ENCODE data around the gene COL13A1.

COL13A1 gene

DNA sequence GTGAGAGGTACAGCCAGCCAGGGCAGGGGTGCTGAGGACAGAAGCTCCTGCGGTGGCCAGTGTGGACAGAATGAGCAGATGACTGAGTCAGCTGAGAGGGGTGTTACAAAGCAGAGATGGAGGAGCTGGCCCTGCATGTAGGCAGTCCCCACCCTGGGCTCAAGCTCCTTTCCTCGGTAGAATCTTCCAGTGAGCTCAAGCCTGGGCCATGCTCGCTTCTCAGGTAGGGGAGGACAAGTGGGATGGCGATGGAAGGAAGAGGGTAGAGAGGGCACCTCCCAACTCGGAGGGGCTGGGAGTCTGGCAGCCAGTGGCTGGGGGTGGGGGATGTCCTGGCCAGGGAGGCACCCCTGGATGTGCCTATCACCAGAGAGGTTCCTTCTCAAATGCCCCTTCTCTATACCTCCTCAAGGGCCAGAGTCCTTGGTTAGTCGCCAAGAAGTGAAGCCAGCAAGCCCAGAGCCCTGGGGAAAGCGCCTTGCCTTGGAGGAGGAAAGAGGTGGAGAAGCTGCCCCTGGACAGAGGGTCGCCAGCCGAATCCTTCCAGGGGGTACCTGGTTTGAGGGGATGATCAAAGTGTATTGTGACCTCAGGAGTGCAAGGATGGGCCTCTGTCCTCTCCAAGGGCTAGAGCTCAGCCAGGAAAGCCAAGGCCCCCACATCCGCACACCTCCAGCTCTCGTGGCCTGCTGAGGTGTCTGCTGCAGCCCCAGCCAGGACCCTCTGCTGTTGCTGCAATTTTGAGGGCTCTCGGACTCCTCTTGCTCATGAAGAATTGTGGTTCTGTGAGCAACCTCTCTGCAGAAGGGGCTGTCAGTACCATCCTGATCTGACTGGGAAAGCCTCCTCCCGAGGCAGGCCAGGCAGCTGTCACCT lies 162.4 kb downstream of the COL13A1 start:
- DNase-seq (ENCODE audit: low read depth in 2 of 2), result no peak

DNA sequence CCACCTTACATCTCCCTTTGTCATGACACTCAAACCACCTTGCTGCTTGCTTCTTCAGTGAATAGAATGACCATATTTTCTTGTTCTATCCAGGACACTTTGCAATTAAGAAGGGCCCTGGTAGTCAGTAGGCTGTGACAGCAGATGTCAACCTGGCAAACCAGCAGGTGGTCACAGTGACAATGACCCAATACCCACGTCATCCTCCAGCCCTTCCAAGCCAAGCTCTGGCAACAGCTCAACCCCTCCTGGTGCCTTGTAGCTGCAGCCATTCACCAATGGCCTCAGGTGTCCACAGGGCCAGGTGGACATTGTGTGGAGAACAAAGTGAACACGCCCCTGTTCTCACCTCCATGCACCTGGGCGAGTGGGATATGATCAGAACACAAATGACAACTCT lies 163.4 kb downstream of the COL13A1 start:
- no peak for DNase-seq (ENCODE audit: low read depth in 2 of 2)

DNA sequence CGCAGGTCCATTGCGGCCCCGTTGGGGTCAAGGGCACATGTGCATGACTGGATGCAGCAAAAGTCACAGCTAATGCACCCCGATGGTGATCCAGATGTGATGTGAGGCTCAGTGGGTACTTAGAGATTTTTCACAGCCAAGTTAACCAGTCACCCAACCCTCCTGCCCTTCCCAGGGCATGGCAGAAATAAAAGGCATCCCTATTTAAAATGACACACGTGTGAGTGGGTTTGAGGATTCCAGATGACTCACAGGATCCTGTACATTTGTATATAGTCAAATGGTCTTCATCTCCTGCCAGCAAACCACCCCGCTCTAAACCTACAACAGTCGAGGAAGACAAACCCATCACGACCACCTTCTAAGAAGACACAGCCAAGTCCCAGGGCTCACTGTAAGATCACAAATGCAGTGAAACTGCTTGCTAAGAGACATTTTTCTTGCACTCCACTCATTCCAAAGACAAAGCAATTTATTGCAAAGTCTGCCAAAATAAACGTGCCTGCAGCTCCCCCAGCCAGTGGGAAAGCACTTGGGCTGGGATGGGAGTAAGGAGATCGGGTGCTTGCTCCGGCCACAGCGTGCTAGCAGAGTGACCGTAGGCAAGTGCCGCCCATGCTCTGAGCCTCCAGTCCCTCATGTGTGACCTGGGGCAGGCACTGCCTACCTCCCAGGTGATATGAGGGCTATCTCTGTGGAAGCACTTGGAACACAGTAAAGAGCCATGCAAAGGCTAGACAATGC lies 164.4 kb downstream of the COL13A1 start:
- no peak for DNase-seq (ENCODE audit: low read depth in 2 of 2)

DNA sequence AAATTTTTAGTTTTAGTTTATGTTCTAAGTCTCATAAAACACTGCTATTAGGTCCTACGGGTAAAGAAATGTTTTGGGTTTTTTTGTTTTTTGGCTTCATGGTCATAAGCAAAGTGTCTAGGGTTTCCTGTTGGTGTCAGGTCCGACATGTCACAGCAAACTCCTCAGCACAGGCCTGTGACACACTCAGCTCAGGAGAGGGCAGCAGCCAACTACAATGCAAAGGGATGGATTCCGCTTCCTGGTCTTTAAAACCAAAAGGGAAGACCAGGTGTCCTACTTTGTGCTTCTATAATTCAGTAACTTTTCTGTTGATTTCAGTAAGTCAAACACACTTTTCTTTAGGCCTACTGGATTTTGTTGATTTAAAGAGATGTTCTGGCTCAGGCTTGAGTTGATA lies 167.1 kb downstream of the COL13A1 start:
- no peak for DNase-seq (ENCODE audit: low read depth in 2 of 2)

DNA sequence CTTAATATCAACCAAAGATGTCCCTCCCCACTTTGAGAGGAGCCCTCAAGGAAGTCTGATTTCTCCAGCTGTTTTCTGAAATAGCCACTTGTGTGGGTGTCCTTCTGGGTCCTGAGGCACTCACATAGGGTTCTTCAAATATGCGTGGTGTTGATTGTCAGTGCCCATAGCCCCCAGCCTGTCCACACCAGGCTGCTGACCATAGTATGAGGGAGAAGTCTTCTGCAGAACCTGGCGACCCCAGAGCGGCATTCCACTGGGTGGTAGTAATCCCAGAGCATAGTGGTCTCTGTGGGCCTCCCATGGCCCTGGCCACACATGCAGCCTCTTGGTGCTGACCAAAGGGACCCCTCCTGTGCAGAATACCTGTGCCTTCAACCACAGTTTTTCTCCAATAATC lies 168.3 kb downstream of the COL13A1 start:
- DNase-seq (ENCODE audit: low read depth in 2 of 2), result no peak

DNA sequence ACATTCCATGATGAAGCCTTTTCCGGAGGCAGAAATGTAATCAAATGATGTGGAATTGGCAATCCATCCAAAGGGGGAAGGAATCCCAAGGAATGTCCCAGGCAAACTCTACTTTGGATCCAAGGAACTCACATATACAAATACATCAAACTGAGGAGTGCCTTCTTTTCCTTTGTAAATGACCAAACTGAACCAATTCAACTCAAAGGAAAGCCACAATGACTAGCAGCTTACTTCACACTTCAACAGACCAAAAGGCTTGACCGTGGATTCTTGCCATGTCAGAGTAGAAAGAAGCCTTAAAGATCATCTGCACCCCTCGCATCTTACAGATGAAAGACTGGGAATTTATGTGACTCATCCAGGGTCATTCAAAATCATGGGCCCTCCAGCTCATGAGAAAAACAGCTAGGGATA lies 171.3 kb downstream of the COL13A1 start:
- DNase-seq (ENCODE audit: low read depth in 2 of 2), result no peak

DNA sequence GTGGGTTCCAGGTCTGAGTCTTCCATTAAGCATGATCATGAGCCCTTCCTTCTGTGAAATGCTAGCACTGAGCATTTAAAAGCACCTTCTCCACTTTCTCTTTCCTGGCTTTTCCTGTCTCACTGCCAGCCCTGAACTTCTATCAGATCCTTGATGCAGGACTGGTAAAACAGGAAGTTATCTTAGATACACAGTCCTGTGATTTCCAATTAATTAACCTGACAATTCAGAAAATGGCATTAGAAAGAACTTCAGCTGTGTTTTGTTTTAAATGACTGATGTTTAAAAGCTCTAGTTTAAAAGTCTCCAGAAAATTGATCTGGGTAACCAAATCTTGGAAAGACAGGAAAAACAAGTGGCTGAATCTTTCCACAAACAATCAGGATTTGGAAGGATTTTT lies 172.0 kb downstream of the COL13A1 start:
- no peak for DNase-seq (ENCODE audit: low read depth in 2 of 2)

DNA sequence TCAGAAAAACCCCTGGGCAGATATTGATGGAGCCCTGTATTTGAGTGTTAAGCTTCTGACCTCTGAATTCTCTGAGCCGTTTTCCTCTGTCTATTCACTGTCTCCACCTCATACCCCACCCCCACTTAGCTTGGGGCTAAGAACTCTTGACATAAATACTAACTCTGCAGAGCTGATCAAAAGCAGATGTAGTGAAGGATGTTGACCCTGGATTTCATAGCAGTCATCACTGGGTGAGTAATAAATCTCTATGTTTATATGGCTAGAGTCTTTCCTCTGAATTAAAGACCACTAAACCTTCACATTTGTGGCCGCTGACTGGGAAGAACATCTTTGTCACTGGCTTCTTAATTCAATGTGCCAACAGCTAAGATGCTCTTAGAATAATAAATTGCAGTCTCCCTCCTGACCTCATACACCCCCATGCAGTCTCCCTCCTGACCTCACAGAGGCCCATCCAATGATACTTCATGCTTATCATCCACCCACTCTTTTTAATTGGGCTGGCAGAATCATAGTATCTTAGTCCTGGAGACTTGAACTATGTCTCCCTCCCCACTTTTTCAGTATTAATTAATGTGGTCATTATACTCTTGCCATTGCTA lies 172.9 kb downstream of the COL13A1 start:
- no peak for DNase-seq (ENCODE audit: low read depth in 2 of 2)

DNA sequence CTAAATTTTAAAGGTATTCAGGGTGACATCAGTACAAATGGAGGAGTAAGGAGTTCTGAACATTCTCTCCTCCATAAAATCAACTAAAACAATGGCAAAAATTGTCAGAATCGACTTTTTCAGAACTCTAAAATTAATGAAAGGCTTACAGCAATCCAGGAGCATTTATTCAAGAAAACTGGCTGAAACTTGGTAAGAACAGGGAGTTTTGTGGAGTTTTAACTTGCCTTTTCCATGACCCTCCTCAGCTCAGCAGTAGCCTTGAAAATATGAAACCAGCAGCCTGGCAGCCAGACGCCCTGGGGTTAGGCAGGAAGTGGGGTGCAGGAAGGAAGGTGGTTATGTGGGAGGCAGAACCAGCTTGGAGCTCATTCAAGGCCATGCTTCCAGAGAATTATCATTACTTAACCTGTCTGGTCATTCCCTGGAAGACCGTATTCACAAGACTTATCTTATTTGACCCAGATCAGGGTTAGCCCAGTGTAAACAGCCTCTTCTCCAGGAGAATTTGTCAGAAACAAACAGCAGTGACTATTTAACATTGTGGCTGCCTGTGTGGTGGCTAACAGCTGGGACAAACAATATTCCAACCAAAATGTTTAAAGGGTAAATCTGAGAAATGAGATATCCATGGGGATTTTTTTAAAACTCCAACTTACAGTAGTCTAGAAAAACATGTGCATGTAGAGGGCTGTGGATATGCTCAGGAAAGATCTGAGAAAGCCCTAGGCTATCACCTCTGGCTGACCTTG lies 175.3 kb downstream of the COL13A1 start:
- DNase-seq (ENCODE audit: low read depth in 2 of 2), result no peak

DNA sequence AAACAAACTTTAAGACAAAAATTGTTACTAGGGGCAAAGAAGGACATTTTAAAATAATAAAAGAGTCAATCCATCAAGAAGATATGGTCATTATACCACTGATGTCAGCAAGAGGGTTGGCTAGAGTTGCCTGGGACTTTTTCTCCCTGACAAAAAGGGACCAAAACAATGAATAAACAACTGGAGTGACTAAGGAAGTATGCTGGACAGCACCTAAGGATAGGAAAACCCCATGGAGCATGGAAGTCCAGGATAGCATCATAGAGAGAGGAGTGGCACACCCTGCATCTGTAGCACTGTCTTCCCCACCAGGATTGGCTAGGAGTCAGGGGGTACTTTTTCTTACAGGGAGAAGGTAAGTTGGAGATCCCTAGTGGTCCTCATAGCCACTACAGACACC lies 177.5 kb downstream of the COL13A1 start:
- DNase-seq (ENCODE audit: low read depth in 2 of 2), result no peak

DNA sequence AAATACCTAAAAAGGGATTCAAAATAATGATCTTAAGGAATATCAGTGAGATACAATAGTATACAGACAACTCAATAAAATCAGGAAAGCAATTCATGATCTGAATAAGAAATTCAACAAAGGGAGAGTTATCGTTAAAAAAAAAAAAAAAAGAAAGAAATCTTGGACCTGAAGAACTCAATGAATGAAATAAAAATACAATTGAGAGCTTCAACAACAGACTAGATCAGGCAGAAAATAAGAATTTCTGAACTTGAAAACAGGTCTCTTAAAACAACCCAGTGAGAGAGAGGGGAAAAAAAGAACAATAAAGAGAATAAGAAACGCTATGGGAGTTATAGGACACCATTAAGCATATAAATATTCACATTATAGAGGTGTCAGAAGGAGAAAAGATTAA lies 179.0 kb downstream of the COL13A1 start:
- no peak for DNase-seq (ENCODE audit: low read depth in 2 of 2)

DNA sequence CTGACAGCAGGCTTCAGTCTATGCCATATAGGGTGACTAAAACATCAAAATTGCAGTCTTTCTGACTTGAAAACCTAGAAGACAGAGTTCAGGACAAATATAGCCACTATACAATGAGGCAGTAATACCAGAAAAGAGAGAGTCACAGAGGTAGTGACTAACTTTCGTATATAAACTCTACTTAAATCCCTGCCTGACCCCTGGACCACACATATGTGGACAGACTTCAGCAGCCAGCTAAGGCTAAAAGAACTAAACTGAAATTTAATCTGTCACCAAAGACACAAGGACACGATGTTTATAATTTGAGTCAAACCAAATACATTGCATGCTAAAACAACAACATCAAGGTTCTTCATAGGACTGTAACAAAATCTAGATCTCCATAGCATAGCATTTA lies 186.4 kb downstream of the COL13A1 start:
- no peak for DNase-seq (ENCODE audit: low read depth in 2 of 2)

DNA sequence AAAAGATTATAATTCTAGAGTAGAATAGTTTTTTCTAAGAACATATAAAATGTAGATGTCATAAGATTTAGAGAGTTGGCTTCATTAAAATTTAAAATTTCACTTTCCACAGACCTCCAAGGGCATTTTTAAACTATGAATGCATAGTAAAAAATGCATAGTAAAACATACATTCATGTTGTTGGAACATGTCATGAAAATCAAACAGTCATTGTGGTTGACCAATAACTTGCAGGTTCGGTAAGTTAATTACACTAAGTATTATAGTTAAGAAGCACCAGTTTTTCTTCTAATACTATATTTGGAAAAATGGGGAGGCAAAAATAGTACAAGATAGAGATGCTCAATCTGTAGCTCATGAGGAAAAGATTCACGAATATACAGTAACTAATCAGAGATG lies 189.4 kb downstream of the COL13A1 start:
- DNase-seq (ENCODE audit: low read depth in 2 of 2), result no peak

DNA sequence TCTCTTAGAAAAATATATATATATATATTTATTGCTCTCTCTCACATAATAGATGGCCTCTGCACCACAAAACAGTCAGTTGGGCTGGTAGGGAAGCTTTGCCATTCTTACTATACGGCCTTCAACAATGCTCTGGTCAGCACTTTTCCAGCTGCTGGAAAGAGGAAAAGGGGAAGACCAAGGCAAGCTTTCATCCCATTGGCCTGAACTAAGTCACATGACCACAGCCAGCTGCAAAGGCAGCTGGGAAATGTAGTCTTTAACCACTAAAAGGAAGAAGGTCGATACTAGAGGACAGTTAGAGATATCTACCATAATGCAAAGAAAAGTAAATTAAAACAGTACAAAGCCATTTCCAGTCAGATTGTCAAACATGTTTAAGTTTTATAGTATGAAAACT lies 192.6 kb downstream of the COL13A1 start:
- DNase-seq (ENCODE audit: low read depth in 2 of 2), result no peak

DNA sequence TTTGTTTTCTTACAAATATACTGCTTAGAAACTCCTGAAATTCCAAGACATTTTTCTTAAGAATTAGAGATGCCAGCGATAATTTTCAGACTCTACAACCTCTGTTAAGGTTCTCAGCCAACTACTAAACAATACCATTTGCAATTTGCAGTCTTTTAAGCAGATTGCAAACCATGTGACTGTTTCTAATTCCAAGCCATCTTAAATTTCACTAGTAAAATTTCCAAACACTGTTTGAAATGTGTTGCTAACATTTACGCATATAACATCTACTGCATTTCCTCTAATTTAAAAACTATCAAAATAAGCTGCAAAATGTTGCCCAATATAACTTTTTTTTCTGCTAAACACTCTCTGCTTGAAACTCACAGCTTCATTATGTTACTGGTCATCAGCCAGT lies 194.9 kb downstream of the COL13A1 start:
- no peak for DNase-seq (ENCODE audit: low read depth in 2 of 2)

DNA sequence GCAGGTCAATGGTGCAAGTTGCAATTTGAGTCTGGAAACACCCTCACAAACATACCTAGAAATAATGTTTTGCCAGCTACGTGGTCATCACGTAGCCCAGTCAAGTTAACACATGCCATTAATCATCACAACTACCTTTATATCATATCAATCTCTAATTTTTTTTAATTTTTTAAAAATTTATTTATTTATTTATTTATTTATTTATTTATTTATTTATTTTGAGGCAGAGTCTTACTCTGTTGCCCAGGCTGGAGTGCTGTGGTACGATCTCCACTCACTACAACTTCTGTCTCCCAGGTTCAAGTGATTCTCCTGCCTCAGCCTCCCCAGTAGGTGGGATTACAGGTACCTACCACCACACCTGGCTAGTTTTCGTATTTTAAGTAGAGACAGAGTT lies 198.6 kb downstream of the COL13A1 start:
- no peak for DNase-seq (ENCODE audit: low read depth in 2 of 2)

DNA sequence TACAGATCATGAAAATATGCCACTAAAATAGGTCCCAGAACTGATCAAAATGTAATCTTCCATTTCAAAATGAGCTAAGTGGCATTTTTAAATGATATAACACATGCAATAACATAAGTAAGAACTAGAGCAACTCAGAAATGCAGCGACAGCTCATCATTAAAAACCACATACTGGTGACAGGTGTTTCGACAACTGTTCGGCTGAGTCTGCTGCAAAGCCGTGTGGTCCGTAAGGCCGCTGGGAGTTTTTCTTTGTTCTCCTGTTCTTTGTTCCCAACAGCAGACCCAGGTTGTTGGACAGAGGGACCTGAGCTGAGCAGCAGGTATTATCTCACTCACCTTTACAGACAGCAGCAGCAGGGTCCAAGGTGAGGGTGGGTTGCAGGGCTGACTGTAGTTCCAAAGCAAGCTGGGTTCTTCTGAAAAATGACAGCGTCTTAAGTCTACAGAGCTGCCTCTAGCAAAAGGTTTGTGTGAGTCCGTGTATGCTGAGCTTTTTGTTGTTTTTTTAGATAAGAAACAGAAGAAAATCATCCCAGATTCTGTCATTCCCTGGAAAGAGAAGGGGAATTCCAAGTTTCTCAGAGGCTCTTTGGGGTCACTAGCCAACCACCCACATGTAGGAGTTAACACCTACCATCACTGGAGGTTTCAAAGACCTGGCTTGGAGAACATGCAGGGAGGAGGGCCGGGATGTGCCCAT lies 205.6 kb downstream of the COL13A1 start:
- DNase-seq (ENCODE audit: low read depth in 2 of 2), result no peak

All from activated CD8-positive, alpha-beta memory T cell treated with anti-CD3 and anti-CD28 coated beads for 4 hours (primary cell).